CD4-positive, alpha-beta T cell treated with Interleukin-1 beta for 1 hour (primary cell): Measurements from ENCODE around the gene DUOXA2.
"Not testable (repeated sequence)": the region's sequence is repeated elsewhere in the genome, so short reads cannot be mapped to it uniquely, and the experiment has no call there.

Experiments
- DNase-seq, 2 donors: peaks; one replicate each; pipeline ENCODE4 v3.0.0-alpha.2; 2020 to 2022

DUOXA2 gene

DNA sequence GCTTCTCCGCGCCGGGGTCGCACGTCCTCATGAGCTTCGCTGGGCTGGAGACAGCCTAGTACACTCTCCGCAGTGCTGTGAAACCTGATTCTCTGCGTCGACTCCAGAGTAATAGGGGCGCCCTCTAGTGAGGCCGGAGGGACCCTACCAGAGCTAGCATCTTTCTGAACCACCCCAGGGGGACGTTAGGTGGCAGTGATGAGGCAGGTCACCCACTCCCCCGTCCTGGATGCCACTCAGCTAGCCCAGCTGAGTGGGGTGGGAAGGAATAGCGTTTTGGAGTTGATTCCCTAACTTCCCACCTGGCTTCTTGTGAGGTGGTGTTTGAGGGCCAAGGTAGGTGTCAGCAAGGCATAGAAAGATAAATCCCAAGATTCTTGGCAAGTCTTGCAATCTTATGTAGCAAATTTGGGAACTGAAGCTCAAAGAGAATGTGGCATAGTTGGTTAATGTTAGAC, 4.0 kb downstream of the DUOXA2 start:
- DNase-seq = peak; percentile 84 to 85

DNA sequence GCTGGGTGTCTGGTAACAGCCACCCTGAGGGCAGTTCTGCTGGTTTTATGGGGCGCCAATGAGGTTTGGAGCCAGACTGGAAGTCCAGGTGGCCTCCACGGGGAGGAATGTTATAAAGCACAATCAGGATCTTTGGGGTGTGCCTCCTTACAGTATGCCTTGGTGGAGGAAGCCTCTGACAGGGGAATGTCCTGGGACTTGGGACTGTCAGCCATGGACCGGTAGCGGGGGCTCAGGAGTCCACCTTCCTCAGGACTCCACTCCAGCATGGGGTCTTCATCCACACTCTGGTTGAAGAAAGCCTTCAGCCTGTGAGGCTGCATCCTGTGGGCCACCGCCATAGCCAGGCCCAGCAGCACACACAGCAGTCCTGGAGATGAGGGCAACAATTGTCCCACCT, 4.9 kb downstream of the DUOXA2 start:
- DNase-seq = no peak

DNA sequence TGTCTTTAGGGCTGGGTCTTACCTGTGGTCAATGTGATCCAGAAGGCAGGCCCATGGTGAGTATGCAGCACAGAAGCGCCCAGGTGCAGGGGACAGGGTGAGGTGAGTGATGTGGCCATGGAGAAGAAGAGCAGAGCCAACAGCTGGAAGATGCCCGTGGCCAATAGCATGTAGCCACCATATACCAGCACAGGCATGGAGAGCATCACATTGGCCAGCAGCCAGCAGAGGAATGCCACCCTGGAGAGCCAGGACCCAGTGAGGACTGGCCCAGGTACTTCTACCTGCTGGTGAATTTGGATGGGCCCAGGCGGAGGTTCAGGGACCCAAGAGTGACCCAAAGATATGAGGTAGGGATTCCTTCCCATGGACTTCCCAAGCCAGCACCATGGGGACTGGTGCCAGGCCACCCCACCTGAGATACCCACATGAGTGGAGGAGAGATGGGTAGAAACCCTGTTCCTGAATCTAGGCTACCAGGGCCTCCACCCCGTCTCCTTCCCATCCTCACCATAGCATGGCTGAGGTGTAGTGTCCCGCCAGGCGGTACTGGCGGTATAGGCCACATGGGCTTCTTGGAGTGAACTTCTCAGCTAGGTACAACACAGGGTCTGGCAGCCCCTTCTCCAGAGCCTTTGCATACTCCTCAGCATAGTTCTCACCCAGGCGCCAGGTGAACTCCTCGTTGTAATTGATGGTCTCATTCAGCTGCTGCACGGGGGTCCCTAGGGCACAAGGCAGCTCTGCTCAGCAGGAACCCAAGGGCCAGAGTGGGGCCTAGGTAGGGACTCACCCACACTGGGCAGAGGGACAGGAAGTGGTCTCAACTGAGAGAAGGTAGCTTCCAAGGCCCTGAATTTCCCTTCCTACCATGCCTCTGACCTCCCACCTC, 6.2 kb downstream of the DUOXA2 start:
- DNase-seq = no peak

DNA sequence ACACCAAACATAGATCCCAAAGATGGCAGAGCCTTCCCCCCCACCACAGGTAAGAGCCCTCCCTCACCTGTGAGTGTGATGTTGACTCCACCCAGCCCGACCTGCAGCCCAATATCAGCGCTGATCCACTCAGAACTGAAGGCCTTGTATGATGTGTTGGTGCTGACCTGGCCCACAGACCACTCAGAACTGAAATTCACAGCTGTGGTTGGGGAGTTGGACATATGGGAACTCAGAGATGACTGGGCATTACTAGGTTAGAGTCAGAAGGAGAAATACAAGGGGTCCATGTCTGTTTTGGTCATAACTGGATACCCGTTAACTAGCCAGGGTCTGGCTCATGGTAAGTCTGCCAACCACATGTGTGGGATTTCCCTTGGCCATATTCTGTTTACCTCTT, 6.9 kb downstream of the DUOXA2 start:
- DNase-seq = no peak

DNA sequence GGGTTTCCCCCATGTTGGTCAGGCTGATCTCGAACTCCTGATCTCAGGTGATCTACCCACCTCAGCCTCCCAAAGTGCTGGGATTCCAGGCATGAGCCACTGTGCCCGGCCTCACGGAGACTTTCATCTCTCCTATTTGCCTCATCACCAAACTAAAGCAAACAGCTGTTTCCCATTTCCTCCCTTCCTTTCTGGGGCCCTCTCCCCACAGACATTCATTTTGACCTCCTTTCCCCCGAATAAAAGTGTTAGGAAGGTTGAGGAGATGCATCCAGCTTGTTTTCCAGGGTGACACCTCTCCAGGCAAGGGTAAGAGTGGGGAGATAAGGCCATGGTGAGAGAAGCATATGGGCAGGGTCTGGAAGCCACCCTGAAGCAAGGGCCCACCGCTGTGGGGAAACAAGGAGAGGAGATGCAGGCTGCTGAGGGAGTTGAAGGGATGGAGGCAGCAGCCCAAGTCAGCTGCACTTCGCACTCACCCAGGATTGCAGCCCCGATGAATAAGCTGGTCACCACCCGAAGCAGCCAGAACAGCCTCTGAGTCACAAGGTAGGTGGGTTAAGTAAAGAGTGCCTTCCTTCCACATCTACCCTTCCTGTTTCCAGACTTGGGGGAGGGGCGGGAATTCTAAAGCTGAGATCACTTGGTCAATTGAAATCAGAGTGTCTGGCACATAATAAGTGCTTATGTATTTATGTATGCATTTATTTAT, 7.7 kb downstream of the DUOXA2 start:
- DNase-seq = no peak

DNA sequence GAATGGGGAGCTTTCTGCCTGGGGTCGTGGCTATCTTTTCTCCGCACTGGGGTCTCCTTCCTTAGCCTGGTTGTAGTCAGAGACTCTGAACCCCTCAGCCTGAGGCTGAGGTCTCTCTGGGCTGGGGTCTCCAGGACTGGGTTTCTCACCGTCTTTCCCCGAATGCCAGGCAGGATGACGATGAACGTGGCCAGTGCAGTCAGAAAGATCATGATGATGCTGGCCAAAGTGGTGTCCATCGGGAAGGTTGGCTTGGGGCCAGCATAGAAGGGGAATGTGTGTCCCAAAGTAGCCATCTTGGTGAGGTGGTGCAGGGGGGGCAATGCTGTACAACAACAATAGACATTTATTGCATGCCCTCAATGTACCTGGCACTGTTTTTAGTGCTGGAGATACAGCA, 8.6 kb downstream of the DUOXA2 start:
- DNase-seq = no peak

DNA sequence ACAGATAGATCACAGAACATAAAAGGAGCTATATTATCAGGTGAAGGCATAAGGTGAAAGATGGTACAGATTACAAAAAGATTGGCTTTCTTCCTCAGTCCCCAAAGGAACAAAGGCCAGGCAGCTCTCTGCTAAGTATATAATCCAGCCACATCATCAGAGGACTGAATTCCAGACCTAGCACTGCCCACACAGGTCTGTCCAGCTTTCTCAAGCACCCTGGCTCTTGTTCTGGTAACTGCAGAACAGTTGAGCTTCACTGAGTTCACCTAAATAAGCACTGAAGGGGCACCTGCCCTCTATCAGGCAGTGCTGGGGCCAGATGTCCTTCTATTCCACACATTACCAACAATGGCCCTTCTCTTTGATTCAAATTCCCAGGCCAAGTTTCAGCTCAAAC, 9.3 kb downstream of the DUOXA2 start:
- no peak for DNase-seq

DNA sequence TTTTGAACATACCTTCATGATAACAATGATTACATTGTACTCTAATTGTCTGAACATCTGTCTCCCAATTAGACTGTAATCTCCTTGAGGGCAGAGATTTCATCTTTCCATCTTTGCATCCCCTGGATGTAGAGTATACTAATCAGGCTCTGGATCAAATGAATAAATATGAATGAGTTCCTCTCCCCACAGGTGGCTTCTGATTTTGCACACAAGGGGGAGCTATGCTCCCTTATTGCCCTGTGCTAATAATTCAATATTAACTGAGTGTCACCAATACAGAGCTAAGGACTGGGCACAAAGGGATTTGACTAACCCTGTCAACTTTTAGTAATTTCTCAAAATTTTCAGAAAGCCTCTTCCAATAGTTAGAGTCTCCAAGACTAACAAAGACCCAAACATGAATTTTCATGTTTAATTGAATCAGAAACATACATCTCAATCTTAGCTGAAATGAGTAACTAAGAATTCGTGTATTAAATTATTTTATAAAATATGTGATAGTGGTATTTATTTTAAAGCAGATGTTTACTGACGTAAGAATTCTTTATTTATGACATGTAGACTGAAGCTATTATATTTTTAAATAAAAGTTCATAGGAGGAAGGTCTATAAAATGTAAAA, 12.5 kb downstream of the DUOXA2 start:
- peak; percentile 41 to 61 for DNase-seq

DNA sequence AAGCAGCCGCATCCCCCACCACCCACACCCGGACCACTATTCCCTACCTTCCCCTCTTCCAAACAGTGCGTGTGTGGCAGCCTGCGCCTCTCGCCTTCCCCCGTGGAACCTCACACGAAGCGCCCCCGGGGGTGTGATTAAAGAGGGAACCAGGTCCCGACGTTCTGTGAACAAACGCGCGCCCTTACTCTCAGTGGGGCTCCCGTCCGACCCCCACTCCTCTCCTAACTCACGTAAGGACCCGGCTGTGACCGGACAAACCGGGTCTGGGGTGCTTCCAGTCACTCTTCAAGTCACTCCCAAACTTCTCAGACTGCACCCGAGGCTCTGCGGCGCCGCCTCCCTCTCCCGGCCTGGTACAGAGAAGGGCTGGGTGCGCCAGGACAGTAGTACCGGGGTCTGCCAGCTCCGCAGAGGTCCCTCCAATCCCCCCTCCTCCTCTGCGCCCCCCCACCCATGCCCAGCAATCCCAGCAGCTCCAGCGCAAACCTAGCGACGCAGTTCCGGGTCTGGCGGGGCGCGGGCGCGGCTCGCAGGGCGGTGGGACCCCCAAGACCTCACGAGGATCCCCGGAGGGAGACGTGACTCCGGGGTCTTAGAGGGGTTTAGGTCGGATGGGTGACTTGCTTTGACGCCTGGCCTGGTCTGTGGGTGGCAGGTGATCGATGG, 15.0 kb downstream of the DUOXA2 start:
- no peak for DNase-seq

DNA sequence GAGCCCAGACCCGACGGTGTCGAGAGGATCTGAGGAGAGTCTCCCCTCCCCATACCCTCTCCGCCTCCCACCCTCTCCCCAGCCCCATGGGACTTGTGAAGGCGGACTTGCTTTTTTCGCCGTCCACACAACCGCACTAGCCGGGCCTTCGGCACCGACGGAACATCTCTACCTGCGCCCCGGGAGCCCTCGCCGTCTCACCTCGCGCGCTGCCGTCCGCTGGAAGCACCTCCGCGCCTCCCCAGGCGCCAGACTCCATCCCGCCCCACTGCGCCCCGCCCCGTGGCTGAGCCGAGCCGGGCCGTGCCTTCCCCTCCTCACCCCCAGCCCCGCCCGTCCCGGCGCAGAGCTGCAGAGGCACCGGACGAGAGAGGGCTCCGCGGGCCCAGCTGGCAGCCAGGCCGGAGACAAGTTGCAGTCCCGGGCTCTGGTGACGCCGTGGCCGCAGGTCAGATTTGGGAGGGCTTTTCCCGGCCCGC, 15.6 kb downstream of the DUOXA2 start, which contains the start of the genes DUOX1 and DUOXA1:
DUOX1 (plus strand) TSS at position 344 of the 479 bp plus-strand sequence. CDS start 1,973 bp downstream, outside the sequence.
DUOXA1 (minus strand) TSS at position 229 of the 479 bp plus-strand sequence. CDS start 6,865 bp downstream, outside the sequence.
- peak in 1 of 2 donors; percentile 8 for DNase-seq

DNA sequence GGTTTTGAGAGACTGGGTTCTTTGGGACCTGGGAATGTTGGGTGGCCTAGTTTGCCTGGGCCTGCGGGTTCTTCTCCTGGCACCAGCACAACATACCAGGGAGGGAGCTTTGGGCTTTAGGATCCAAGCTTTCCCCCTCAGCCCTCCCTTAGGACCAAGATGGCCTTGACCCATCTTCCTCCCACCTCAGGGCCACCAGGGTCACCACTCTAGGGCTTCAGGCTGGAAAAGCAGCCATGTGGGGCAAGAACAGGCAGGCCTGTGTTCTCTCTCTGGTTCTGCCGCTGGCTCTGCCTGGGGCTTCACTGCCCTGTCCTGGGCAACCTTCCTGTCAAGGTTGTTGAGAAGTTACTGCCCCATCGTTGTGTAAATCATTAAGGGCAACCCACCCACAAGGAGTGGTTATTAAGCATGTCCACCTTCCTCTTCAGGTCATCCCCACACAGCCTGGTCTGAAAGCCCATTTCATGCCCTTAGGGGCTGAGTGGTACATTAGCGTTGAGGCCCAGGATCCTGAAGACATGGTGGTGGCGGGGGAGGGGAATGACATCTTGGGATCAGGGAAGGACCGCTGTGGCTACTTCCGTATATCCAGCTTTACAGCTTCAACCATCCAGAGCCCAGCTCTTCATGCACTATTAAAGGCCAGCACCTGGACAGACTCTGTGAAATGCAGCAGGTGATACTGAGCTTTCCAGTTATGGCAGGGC, 16.3 kb downstream of the DUOXA2 start:
- no peak for DNase-seq

DNA sequence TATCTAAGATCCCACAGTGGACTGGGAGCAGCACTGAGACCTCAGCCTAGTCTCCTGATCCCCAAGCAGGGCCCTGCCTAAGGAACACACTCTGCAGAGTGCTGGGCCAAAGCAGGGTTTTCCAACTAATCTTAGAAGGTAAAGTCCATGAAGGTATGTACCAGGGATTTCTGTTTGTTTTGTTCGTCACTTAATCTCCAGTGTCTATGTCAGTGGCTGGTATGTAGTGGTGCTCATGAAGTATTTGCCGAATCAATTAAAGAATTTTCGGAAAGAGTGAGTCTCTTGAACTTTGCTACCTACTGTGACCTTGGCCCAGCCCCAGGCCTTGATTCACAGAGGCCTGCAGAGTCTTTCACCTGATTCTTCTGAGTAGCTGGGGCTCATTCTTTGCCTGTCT, 17.4 kb downstream of the DUOXA2 start:
- DNase-seq = no peak

DNA sequence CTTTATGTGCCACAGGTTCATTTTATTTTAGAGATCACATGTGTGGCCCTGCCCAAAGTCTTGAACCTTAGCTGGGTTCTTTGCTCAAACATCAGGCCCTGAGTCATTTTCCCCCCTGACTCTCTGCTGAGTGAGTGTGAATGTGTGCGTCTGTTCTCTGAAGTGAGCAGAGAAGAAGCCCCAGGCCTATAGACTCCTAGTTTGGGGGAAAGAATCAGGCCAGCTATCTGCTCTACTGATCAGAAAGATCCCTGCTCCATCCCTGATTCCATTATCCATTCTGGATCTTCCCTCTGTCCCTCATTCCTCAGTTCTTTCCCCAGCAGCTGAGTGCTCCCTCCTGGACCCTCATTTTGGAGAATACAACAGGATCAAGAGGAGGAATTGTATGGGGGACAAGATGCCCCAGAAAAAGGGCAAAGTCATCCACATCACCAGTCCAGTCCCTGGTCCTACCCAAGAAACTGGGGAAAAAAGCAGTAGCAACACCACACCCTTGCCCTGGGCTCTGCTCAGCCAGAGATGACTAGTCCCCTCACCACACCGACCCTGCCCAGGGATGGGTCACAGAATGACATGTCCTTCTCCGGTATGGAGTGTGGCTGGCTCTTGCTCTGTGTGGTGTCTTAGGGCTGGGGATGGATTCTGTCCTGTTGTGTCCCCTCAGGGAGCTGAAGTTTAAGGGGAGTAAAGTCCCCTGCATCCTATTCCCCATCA, 18.9 kb downstream of the DUOXA2 start:
- no peak for DNase-seq

DNA sequence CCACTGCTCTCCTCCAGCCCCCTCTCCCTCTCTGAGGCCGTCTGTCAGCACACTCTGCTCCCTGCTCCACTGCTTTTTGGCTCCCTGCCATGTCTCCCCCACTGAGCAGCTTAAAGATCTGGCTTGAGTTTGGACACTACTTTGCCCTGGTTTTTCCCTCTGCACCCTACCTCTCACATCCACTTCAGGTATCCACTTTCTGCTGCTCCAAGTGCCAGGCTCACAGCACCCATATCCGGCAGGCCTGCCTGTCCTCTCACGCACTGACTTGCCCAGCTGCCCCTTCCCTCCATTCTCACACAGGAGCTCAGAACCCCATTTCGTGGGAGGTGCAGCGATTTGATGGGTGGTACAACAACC, 19.4 kb downstream of the DUOXA2 start:
- DNase-seq = no peak

DNA sequence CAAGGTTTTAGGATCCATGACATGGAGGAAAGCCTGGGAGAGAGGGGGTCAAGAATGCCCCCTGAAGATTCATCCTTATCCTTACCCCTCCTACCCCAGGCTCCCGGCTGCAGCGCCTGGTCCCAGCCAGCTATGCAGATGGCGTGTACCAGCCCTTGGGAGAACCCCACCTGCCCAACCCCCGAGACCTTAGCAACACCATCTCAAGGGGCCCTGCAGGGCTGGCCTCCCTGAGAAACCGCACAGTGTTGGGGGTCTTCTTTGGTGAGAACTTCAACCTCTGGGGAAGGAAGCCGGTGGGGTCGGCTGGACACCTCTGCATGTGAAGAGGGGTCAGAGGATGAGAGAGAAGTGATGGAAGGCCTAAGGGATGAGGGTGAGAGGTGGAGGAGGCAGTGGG, 19.9 kb downstream of the DUOXA2 start:
- no peak for DNase-seq

DNA sequence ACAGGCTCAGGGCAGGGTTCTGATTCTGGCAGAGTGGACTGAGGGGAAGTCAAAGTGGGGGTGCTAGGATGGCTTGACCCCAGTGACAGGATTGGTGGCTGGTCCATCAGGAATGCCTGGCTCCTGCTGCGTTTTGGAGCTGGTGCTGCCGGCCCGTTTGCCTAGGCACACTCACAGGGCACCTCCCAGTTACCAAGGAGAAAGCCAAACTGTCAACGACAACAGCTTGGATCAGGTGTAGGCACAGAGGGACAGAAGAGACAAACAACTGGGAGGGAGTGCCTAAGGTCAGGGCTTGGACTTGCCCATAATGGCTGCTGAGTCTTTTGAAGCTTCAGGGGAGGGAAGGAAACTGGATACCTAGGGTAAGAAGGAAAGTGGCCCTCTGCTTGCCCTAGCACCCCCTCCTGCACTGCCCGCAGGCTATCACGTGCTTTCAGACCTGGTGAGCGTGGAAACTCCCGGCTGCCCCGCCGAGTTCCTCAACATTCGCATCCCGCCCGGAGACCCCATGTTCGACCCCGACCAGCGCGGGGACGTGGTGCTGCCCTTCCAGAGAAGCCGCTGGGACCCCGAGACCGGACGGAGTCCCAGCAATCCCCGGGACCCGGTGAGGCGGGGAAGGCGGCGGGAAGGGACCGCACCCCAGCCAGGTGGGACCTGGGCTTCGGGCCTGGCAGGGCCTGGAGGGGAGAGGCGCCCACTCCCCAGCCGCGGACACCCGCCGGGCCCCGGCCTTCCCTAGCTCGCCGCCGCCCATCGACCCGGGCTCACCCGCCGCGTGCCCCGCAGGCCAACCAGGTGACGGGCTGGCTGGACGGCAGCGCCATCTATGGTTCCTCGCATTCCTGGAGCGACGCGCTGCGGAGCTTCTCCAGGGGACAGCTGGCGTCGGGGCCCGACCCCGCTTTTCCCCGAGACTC, 20.8 kb downstream of the DUOXA2 start:
- peak in 1 of 2 donors; percentile 16 for DNase-seq

DNA sequence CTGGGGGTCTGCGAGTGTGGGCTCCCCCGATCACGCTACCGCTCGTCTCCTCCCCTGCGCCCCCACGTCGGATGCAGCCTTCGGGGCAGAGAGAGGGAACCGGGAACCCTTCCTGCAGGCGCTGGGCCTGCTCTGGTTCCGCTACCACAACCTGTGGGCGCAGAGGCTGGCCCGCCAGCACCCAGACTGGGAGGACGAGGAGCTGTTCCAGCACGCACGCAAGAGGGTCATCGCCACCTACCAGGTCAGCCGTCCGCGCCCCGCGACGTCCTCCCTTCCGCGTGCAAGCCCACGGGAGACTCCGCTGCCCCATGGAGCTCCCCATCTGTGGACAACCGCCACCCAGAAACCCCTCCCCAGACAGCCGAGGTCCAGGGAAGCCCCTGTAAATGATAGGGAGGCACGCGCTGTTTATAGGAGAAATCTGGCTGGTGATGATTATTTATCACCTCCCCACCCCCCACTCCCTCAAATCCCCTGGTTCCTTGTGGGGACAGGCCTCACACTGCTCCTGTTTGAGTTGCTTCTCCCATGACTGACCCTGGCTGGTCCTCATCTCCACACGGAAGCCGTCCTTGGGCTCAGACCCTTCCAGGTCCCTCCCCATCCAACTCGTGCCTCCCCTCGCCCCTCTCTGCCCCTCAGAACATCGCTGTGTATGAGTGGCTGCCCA, 21.7 kb downstream of the DUOXA2 start:
- not testable (repeated sequence) for DNase-seq

DNA sequence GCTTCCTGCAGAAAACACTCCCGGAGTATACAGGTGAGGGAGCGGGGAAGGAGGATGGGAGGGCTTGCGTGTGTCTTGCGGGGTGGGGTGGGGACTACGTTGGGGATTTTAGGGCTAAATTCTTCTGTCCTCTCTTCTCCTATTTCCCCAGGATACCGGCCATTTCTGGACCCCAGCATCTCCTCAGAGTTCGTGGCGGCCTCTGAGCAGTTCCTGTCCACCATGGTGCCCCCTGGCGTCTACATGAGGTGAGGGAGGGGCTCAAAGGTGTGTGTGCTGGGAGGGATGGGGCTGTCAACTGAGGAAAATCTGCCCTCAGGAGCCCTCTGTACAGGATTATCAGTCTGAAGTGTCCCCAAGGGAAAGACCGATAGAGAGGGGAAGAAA, 22.2 kb downstream of the DUOXA2 start:
- DNase-seq = no peak

DNA sequence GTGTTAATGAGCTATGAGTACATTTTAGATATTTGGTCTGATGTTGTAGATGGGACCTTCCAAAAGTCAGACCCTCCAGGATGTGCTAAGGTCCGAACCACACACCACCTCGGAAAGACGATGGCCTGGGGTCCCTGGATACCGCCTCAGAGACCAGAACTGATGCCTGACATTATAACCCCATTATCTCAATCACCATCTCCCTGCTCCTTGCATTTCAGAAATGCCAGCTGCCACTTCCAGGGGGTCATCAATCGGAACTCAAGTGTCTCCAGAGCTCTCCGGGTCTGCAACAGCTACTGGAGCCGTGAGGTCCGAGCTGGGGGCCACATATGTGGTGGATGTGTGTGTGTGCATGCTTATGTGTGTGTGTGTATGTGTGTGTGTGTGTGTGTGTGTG, 23.6 kb downstream of the DUOXA2 start:
- DNase-seq = no peak
